NK-92 treated with Interleukin-12 subunit alpha and Interleukin-12 subunit beta, amount 100 ng/mL, for 24 hours (cell line): ENCODE measurements around the gene OSCP1.

Experiments used
- DNase-seq: peaks from one replicate; lab custom pipeline; 2025; lab: John Stamatoyannopoulos, UW

The OSCP1 gene

GRCh38 chr1:36446271-36446670 lies 4.0 kb downstream of the OSCP1 start:
- DNase-seq, result no peak

- DNase-seq, result no peak
These were observed 7.0 kb downstream of the OSCP1 start for GRCh38 chr1:36443297-36443696.

GRCh38 chr1:36442337-36442736 lies 7.9 kb downstream of the OSCP1 start:
- DNase-seq, result no peak

GRCh38 chr1:36440646-36441045 lies 9.6 kb downstream of the OSCP1 start:
- DNase-seq, result no peak

GRCh38 chr1:36440044-36440443 lies 10.2 kb downstream of the OSCP1 start:
- no peak for DNase-seq

- no peak for DNase-seq
These were observed 11.5 kb downstream of the OSCP1 start for GRCh38 chr1:36438715-36439114.

- DNase-seq, result no peak
These were observed 13.4 kb downstream of the OSCP1 start for GRCh38 chr1:36436821-36437220.

GRCh38 chr1:36433102-36433501 lies 17.1 kb downstream of the OSCP1 start:
- DNase-seq, result no peak

GRCh38 chr1:36432616-36433015 lies 17.6 kb downstream of the OSCP1 start:
- DNase-seq, result no peak

- DNase-seq, result no peak
These were observed 24.5 kb downstream of the OSCP1 start for GRCh38 chr1:36425791-36426190.

- DNase-seq, result no peak
These were observed 28.6 kb downstream of the OSCP1 start for GRCh38 chr1:36421649-36422048.

- peak; percentile 71 for DNase-seq
These were observed 29.4 kb downstream of the OSCP1 start for GRCh38 chr1:36420836-36421317.

GRCh38 chr1:36420409-36420808 lies 29.8 kb downstream of the OSCP1 start:
- no peak for DNase-seq

- DNase-seq, result no peak
These were observed 30.7 kb downstream of the OSCP1 start for GRCh38 chr1:36419569-36419968.

- no peak for DNase-seq
These were observed 31.1 kb downstream of the OSCP1 start for GRCh38 chr1:36419140-36419539.

- DNase-seq, result no peak
These were observed 32.3 kb downstream of the OSCP1 start for GRCh38 chr1:36417931-36418330.

GRCh38 chr1:36415661-36416326 lies 34.5 kb downstream of the OSCP1 start:
- DNase-seq, result no peak

- DNase-seq, result no peak
These were observed 35.9 kb downstream of the OSCP1 start for GRCh38 chr1:36414384-36414783.

GRCh38 chr1:36411674-36412648 lies 38.3 kb downstream of the OSCP1 start:
- no peak for DNase-seq

GRCh38 chr1:36408479-36408878 lies 41.8 kb downstream of the OSCP1 start:
- DNase-seq, result no peak

GRCh38 chr1:36406440-36406839 lies 43.8 kb downstream of the OSCP1 start:
- no peak for DNase-seq

GRCh38 chr1:36402504-36402890 lies 47.8 kb downstream of the OSCP1 start:
- DNase-seq, result no peak
